IMR-90 (cell line): Measurements from ENCODE around the gene OTC. TPM values are rescaled to one million over a fixed set of nuclear protein-coding genes. Genes with fewer than 3 reads are reported as not detected.

Experiments used
- ATAC-seq: fragments of 200-7000 bp; cut with Tn5 transposase; 2 replicates; pipeline ENCODE4 v1.9.1; 2020; ENCODE audit warnings: low read depth, mild to moderate bottlenecking, moderate library complexity
- BruUV-seq: library from RNA; stranded (reverse); fragments of 400-500 nt; replicated peaks from 2 replicates; lab custom pipeline; 2021; lab: Mats Ljungman, UMichigan
- CTCF ChIA-PET: fragments of 300-600 bp; formaldehyde crosslinking; extraction: SDS; loops from one replicate; lab custom pipeline; 2021; ENCODE audit warnings: antibody characterized with exemption; lab: Yijun Ruan, JAX
- POLR2A ChIA-PET: fragments of 300-600 bp; sonication (Branson Sonifier 250); formaldehyde crosslinking; loops from one replicate; lab custom pipeline; 2022; ENCODE audit warnings: antibody characterized with exemption; ENCODE audit not compliant: unreplicated experiment; lab: Charles Lee
- DNase-seq: peaks from one replicate; pipeline ENCODE4 v3.0.0; 2013
- H2AFZ ChIP-seq: replicated peaks from 2 replicates; pipeline ENCODE3; 2013; ENCODE audit warnings: low read length, mild to moderate bottlenecking; ENCODE audit not compliant: poor library complexity
- H2AK5ac ChIP-seq: 2 replicates; pipeline ENCODE4 v1.6.1; 2013; ENCODE audit warnings: low read depth, low read length, inconsistent platforms
- H2AK9ac ChIP-seq: replicated peaks from 2 replicates; pipeline ENCODE3; 2013; ENCODE audit warnings: mild to moderate bottlenecking, low read depth, low read length, moderate library complexity; ENCODE audit not compliant: poor library complexity
- H2BK120ac ChIP-seq: 2 replicates; pipeline ENCODE4 v1.6.1; 2013; ENCODE audit warnings: low read depth, low read length, inconsistent platforms
- H2BK15ac ChIP-seq: 3 replicates; pipeline ENCODE4 v1.6.1; 2013; ENCODE audit warnings: low read depth, low read length, inconsistent platforms
- H2BK20ac ChIP-seq: 2 replicates; pipeline ENCODE4 v1.6.1; 2013; ENCODE audit warnings: low read depth, mild to moderate bottlenecking, inconsistent platforms, low read length, moderate library complexity
- H2BK5ac ChIP-seq: 2 replicates; pipeline ENCODE4 v1.6.1; 2013; ENCODE audit warnings: mild to moderate bottlenecking, low read depth, low read length, inconsistent platforms; ENCODE audit not compliant: poor library complexity, severe bottlenecking
- H3K14ac ChIP-seq: replicated peaks from 2 replicates; pipeline ENCODE4 v1.6.1; 2013; ENCODE audit warnings: low read depth, low read length, inconsistent platforms
- H3K18ac ChIP-seq: 2 replicates; pipeline ENCODE4 v1.6.1; 2013; ENCODE audit warnings: low read depth, low read length, control low read depth
- H3K23ac ChIP-seq: 2 replicates; pipeline ENCODE4 v1.6.1; 2013; ENCODE audit warnings: low read depth, low read length, inconsistent platforms
- H3K27ac ChIP-seq: 2 replicates; pipeline ENCODE4 v1.5.1; 2013; ENCODE audit warnings: mild to moderate bottlenecking, control low read depth, low read length; ENCODE audit not compliant: insufficient read depth
- H3K27me3 ChIP-seq: 2 replicates; pipeline ENCODE4 v1.6.1; 2013; ENCODE audit warnings: low read length; ENCODE audit not compliant: control insufficient read depth, insufficient read depth
- H3K36me3 ChIP-seq: 2 replicates; pipeline ENCODE4 v1.6.1; 2013; ENCODE audit warnings: low read length, mixed read lengths; ENCODE audit not compliant: control insufficient read depth, insufficient read depth
- H3K4ac ChIP-seq: 2 replicates; pipeline ENCODE4 v1.6.1; 2013; ENCODE audit warnings: low read depth, low read length, inconsistent platforms
- H3K4me1 ChIP-seq: 2 replicates; pipeline ENCODE4 v1.6.1; 2013; ENCODE audit warnings: low read length, mixed read lengths; ENCODE audit not compliant: control insufficient read depth, insufficient read depth
- H3K4me2 ChIP-seq: 2 replicates; pipeline ENCODE4 v1.6.1; 2013; ENCODE audit warnings: low read depth, mild to moderate bottlenecking, control low read depth, low read length, moderate library complexity
- H3K4me3 ChIP-seq: 2 replicates; pipeline ENCODE4 v1.5.1; 2013; ENCODE audit warnings: low read depth, mild to moderate bottlenecking, control low read depth, low read length, moderate library complexity; ENCODE audit not compliant: insufficient read depth
- H3K56ac ChIP-seq: 2 replicates; pipeline ENCODE4 v1.6.1; 2013; ENCODE audit warnings: low read length, inconsistent platforms; ENCODE audit not compliant: insufficient read depth; ENCODE audit errors: extremely low read depth
- H3K79me1 ChIP-seq, 2 experiments: 2 replicates each; pipeline ENCODE4 v1.6.1; 2013; ENCODE audit warnings: low read length in 2 of 2, inconsistent platforms in 1 of 2, low read depth in 1 of 2
- H3K9ac ChIP-seq: 2 replicates; pipeline ENCODE4 v1.6.1; 2013; ENCODE audit warnings: low read depth, low read length, control low read depth
- H3K9me1 ChIP-seq: 2 replicates; pipeline ENCODE4 v1.6.1; 2013; ENCODE audit warnings: low read length, inconsistent platforms; ENCODE audit not compliant: insufficient read depth
- H3K9me3 ChIP-seq: 2 replicates; pipeline ENCODE4 v1.6.1; 2013; ENCODE audit warnings: low read length; ENCODE audit not compliant: control insufficient read depth, insufficient read depth
- H4K20me1 ChIP-seq: 2 replicates; pipeline ENCODE4 v1.6.1; 2013; ENCODE audit warnings: low read length, inconsistent platforms; ENCODE audit not compliant: insufficient read depth
- H4K5ac ChIP-seq: 2 replicates; pipeline ENCODE4 v1.6.1; 2013; ENCODE audit warnings: mild to moderate bottlenecking, low read depth, low read length, control low read depth
- H4K8ac ChIP-seq, 2 experiments: 2 replicates each; pipeline ENCODE4 v1.6.1; 2013; ENCODE audit warnings: low read depth in 2 of 2, low read length in 2 of 2, control low read depth in 1 of 2, inconsistent platforms in 1 of 2
- H4K91ac ChIP-seq: 2 replicates; pipeline ENCODE4 v1.6.1; 2013; ENCODE audit warnings: low read depth, low read length, inconsistent platforms; ENCODE audit not compliant: insufficient read depth
- BHLHE40 ChIP-seq: fragments of 150-350 bp; IDR thresholded peaks from 2 replicates; pipeline ENCODE4 v1.6.1; 2016; ENCODE audit warnings: mild to moderate bottlenecking, low read depth, low read length
- CEBPB ChIP-seq: IDR thresholded peaks from 2 replicates; pipeline ENCODE4 v1.6.1; 2012; ENCODE audit warnings: low read depth, low read length, improper control_type of control experiment
- CHD1 ChIP-seq: IDR thresholded peaks from 2 replicates; pipeline ENCODE4 v1.6.1; 2012; ENCODE audit warnings: low read depth, low read length, improper control_type of control experiment
- FOS ChIP-seq: fragments of 150-350 bp; IDR thresholded peaks from 2 replicates; pipeline ENCODE4 v1.6.1; 2016; ENCODE audit warnings: low read depth, low read length
- MAFK ChIP-seq: IDR thresholded peaks from 2 replicates; pipeline ENCODE4 v1.6.1; 2012; ENCODE audit warnings: low read depth, low read length, improper control_type of control experiment
- MAZ ChIP-seq: IDR thresholded peaks from 2 replicates; pipeline ENCODE4 v1.6.1; 2012; ENCODE audit warnings: low read depth, mild to moderate bottlenecking, low read length, improper control_type of control experiment, moderate library complexity, borderline replicate concordance
- MXI1 ChIP-seq: IDR thresholded peaks from 2 replicates; pipeline ENCODE4 v1.6.1; 2012; ENCODE audit warnings: low read depth, mild to moderate bottlenecking, low read length, moderate library complexity, borderline replicate concordance
- NFE2L2 ChIP-seq: fragments of 150-350 bp; IDR thresholded peaks from 2 replicates; pipeline ENCODE4 v1.6.1; 2016; ENCODE audit warnings: low read depth, mild to moderate bottlenecking, low read length
- POLR2A ChIP-seq: IDR thresholded peaks from 2 replicates; pipeline ENCODE4 v1.6.1; 2012; ENCODE audit warnings: mild to moderate bottlenecking, low read depth, low read length
- RAD21 ChIP-seq: IDR thresholded peaks from 2 replicates; pipeline ENCODE4 v1.6.1; 2012; ENCODE audit warnings: low read length, improper control_type of control experiment
- RCOR1 ChIP-seq: IDR thresholded peaks from 2 replicates; pipeline ENCODE4 v1.6.1; 2012; ENCODE audit warnings: mild to moderate bottlenecking, low read length, improper control_type of control experiment; ENCODE audit not compliant: insufficient replicate concordance
- RFX5 ChIP-seq: IDR thresholded peaks from 2 replicates; pipeline ENCODE4 v1.8.0; 2012; ENCODE audit warnings: low read depth, mild to moderate bottlenecking, low read length, moderate library complexity
- SMC3 ChIP-seq: fragments of 150-350 bp; IDR thresholded peaks from 2 replicates; pipeline ENCODE4 v1.6.1; 2016; ENCODE audit warnings: low read depth, mild to moderate bottlenecking, antibody characterized with exemption, low read length, moderate library complexity
- WGBS, 2 experiments: methylation state at CpG; one replicate each; pipeline versions ENCODE4 v1.1.5 to v1.1.7; 2013; ENCODE audit warnings: missing lambda C conversion rate in 2 of 2; ENCODE audit not compliant: insufficient read length in 1 of 2; ENCODE audit errors: extremely low coverage in 2 of 2; 5-methylcytosine and 5-hydroxymethylcytosine counted together
- dilution Hi-C: fragments of 300-500 bp; cut with HindIII; formaldehyde crosslinking; loops from one replicate; pipeline ENCODE4 v1.14.3; 2018; ENCODE audit warnings: low sequenced_read_pairs; ENCODE audit not compliant: unreplicated experiment
- in situ Hi-C: fragments of 300-500 bp; cut with MboI; formaldehyde crosslinking; loops from 3 replicates; pipeline ENCODE4 v1.14.3; 2019; ENCODE audit warnings: low sequenced_read_pairs, inconsistent platforms, mixed read lengths
- intact Hi-C: fragments of 100-400 bp; cut with micrococcal nuclease; formaldehyde crosslinking; loops from 2 replicates; pipeline ENCODE4 v1.10.0; 2022
- polyA plus RNA-seq, 3 experiments: library from polyadenylated mRNA; depleted of rRNA; stranded (reverse); fragments of >200 nt; gene quantifications; 2 replicates each; pipeline ENCODE4 v1.2.3, GENCODE V29; 2012; ENCODE audit warnings: low replicate concordance in 1 of 3
- total RNA-seq: library from RNA; depleted of rRNA; stranded (reverse); fragments of >200 nt; gene quantifications from 2 replicates; pipeline ENCODE4 v1.2.3, GENCODE V29; 2012
- TF ChIP-seq, protein P1 (sequence below): fragments of 150-350 bp; IDR thresholded peaks from 2 replicates; pipeline ENCODE4 v1.6.1; 2016; ENCODE audit warnings: low read depth, mild to moderate bottlenecking, low read length, moderate library complexity, borderline replicate concordance
- TF ChIP-seq, protein P2 (sequence below): conservative IDR thresholded peaks from 2 replicates; pipeline ENCODE4 v1.5.1; 2012; ENCODE audit warnings: mild to moderate bottlenecking, low read depth, low read length, improper control_type of control experiment
- TF ChIP-seq, protein P3 (sequence below): fragments of 150-350 bp; IDR thresholded peaks from 2 replicates; pipeline ENCODE4 v1.6.1; 2017; ENCODE audit warnings: mild to moderate bottlenecking, antibody characterized with exemption, low read length, low read depth

OTC gene
- total and polyA plus RNA-seq, 2 of the 4 experiments (the other 2 are of a cell fraction) = not detected

DNA sequence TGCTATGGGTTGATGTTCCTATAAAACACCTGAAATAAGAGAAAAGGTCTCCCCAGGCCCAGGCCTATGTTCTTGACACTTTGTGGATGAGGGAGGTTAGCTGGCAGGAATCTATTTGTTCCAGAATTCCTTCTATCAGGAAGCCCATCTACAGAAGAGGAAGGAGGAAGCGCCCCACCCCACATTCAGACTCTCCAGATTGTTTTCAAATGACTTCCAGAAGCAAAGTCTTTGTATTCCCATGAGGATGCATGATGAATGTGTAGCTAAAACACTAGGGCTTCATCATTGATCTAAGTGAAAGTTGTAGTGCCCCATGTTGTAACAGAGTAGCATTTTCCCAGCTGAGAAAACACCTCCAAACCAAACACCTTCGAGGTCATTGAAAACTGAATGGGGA is 16.4 kb downstream of the OTC start:
- CTCF ChIA-PET = no interaction called here
- H3K23ac ChIP-seq = no peak overlapping the region
- H3K27ac ChIP-seq = no peak overlapping the region
- no peak overlapping the region for H3K4me3 ChIP-seq
- no peaks in the 10 kb centered on the region for H3K9me3 ChIP-seq
- TF ChIP-seq MAZ (no peak), NFE2L2 (no peak), MAFK (no peak), CEBPB (no peak), RCOR1 (no peak), BHLHE40 (no peak), MXI1 (no peak), SMC3 (no peak), RAD21 (no peak), RFX5 (no peak), CHD1 (no peak), FOS (no peak), POLR2A (no peak)
- TF ChIP-seq, protein P1, sequence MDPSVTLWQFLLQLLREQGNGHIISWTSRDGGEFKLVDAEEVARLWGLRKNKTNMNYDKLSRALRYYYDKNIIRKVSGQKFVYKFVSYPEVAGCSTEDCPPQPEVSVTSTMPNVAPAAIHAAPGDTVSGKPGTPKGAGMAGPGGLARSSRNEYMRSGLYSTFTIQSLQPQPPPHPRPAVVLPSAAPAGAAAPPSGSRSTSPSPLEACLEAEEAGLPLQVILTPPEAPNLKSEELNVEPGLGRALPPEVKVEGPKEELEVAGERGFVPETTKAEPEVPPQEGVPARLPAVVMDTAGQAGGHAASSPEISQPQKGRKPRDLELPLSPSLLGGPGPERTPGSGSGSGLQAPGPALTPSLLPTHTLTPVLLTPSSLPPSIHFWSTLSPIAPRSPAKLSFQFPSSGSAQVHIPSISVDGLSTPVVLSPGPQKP = no peak
- TF ChIP-seq, protein P2, sequence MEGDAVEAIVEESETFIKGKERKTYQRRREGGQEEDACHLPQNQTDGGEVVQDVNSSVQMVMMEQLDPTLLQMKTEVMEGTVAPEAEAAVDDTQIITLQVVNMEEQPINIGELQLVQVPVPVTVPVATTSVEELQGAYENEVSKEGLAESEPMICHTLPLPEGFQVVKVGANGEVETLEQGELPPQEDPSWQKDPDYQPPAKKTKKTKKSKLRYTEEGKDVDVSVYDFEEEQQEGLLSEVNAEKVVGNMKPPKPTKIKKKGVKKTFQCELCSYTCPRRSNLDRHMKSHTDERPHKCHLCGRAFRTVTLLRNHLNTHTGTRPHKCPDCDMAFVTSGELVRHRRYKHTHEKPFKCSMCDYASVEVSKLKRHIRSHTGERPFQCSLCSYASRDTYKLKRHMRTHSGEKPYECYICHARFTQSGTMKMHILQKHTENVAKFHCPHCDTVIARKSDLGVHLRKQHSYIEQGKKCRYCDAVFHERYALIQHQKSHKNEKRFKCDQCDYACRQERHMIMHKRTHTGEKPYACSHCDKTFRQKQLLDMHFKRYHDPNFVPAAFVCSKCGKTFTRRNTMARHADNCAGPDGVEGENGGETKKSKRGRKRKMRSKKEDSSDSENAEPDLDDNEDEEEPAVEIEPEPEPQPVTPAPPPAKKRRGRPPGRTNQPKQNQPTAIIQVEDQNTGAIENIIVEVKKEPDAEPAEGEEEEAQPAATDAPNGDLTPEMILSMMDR = no peak
- TF ChIP-seq, protein P3, sequence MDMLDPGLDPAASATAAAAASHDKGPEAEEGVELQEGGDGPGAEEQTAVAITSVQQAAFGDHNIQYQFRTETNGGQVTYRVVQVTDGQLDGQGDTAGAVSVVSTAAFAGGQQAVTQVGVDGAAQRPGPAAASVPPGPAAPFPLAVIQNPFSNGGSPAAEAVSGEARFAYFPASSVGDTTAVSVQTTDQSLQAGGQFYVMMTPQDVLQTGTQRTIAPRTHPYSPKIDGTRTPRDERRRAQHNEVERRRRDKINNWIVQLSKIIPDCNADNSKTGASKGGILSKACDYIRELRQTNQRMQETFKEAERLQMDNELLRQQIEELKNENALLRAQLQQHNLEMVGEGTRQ = no peak
- H3K36me3 ChIP-seq = no peaks in the 10 kb centered on the region
- BruUV-seq = no TSS peak
- WGBS, 2 experiments = no CpG with 5 or more reads among the region's 2 CpGs
- peaks cover 3% of the 10 kb centered on the region; the same call in 1 of the 2 replicates for H3K27me3 ChIP-seq
- H4K20me1 ChIP-seq = no peaks in the 10 kb centered on the region
- no peak overlapping the region for H2AK9ac ChIP-seq
- H3K9ac ChIP-seq = no peak overlapping the region
- no peak overlapping the region for H3K18ac ChIP-seq
- dilution Hi-C loops (no loop called here), intact Hi-C loops (no loop called here), in situ Hi-C loops (no loop called here)
- no peaks in the 10 kb centered on the region for H3K79me1 ChIP-seq
- no peak overlapping the region for H2BK120ac ChIP-seq
- no peak overlapping the region for H2BK20ac ChIP-seq
- no peak overlapping the region for H4K5ac ChIP-seq
- H2AK5ac ChIP-seq = no peak overlapping the region
- DNase-seq (no peak), ATAC-seq (no peak)
- H2AFZ ChIP-seq = no peak overlapping the region
- H3K14ac ChIP-seq = no peak overlapping the region
- H3K56ac ChIP-seq = no peak overlapping the region
- no peak overlapping the region for H2BK15ac ChIP-seq
- H3K9me1 ChIP-seq = no peaks in the 10 kb centered on the region
- H3K4me1 ChIP-seq = no peaks in the 10 kb centered on the region
- POLR2A ChIA-PET = no interaction called here
- H2BK5ac ChIP-seq = no peak overlapping the region
- no peak overlapping the region for H3K4me2 ChIP-seq
- no peak overlapping the region for H4K8ac ChIP-seq
- H3K4ac ChIP-seq = no peak overlapping the region
- H4K91ac ChIP-seq = no peak overlapping the region
